IMR-90 (cell line): ENCODE measurements around the gene GFY. TPM values are rescaled to one million over a fixed set of nuclear protein-coding genes. Genes with fewer than 3 reads are reported as not detected.

ENCODE experiments used
- ATAC-seq: fragments of 200-7000 bp; cut with Tn5 transposase; 2 replicates; pipeline ENCODE4 v1.9.1; 2020; ENCODE audit warnings: low read depth, mild to moderate bottlenecking, moderate library complexity
- BruUV-seq: library from RNA; stranded (reverse); fragments of 400-500 nt; replicated peaks from 2 replicates; lab custom pipeline; 2021; lab: Mats Ljungman, UMichigan
- CTCF ChIA-PET: fragments of 300-600 bp; formaldehyde crosslinking; extraction: SDS; loops from one replicate; lab custom pipeline; 2021; ENCODE audit warnings: antibody characterized with exemption; lab: Yijun Ruan, JAX
- POLR2A ChIA-PET: fragments of 300-600 bp; sonication (Branson Sonifier 250); formaldehyde crosslinking; loops from one replicate; lab custom pipeline; 2022; ENCODE audit warnings: antibody characterized with exemption; ENCODE audit not compliant: unreplicated experiment; lab: Charles Lee
- DNase-seq: peaks from one replicate; pipeline ENCODE4 v3.0.0; 2013
- H2AFZ ChIP-seq: replicated peaks from 2 replicates; pipeline ENCODE3; 2013; ENCODE audit warnings: low read length, mild to moderate bottlenecking; ENCODE audit not compliant: poor library complexity
- H2AK5ac ChIP-seq: 2 replicates; pipeline ENCODE4 v1.6.1; 2013; ENCODE audit warnings: low read depth, low read length, inconsistent platforms
- H2AK9ac ChIP-seq: replicated peaks from 2 replicates; pipeline ENCODE3; 2013; ENCODE audit warnings: mild to moderate bottlenecking, low read depth, low read length, moderate library complexity; ENCODE audit not compliant: poor library complexity
- H2BK120ac ChIP-seq: 2 replicates; pipeline ENCODE4 v1.6.1; 2013; ENCODE audit warnings: low read depth, low read length, inconsistent platforms
- H2BK15ac ChIP-seq: 3 replicates; pipeline ENCODE4 v1.6.1; 2013; ENCODE audit warnings: low read depth, low read length, inconsistent platforms
- H2BK20ac ChIP-seq: 2 replicates; pipeline ENCODE4 v1.6.1; 2013; ENCODE audit warnings: low read depth, mild to moderate bottlenecking, inconsistent platforms, low read length, moderate library complexity
- H2BK5ac ChIP-seq: 2 replicates; pipeline ENCODE4 v1.6.1; 2013; ENCODE audit warnings: mild to moderate bottlenecking, low read depth, low read length, inconsistent platforms; ENCODE audit not compliant: poor library complexity, severe bottlenecking
- H3K14ac ChIP-seq: replicated peaks from 2 replicates; pipeline ENCODE4 v1.6.1; 2013; ENCODE audit warnings: low read depth, low read length, inconsistent platforms
- H3K18ac ChIP-seq: 2 replicates; pipeline ENCODE4 v1.6.1; 2013; ENCODE audit warnings: low read depth, low read length, control low read depth
- H3K23ac ChIP-seq: 2 replicates; pipeline ENCODE4 v1.6.1; 2013; ENCODE audit warnings: low read depth, low read length, inconsistent platforms
- H3K27ac ChIP-seq: 2 replicates; pipeline ENCODE4 v1.5.1; 2013; ENCODE audit warnings: mild to moderate bottlenecking, control low read depth, low read length; ENCODE audit not compliant: insufficient read depth
- H3K27me3 ChIP-seq: 2 replicates; pipeline ENCODE4 v1.6.1; 2013; ENCODE audit warnings: low read length; ENCODE audit not compliant: control insufficient read depth, insufficient read depth
- H3K36me3 ChIP-seq: 2 replicates; pipeline ENCODE4 v1.6.1; 2013; ENCODE audit warnings: low read length, mixed read lengths; ENCODE audit not compliant: control insufficient read depth, insufficient read depth
- H3K4ac ChIP-seq: 2 replicates; pipeline ENCODE4 v1.6.1; 2013; ENCODE audit warnings: low read depth, low read length, inconsistent platforms
- H3K4me1 ChIP-seq: 2 replicates; pipeline ENCODE4 v1.6.1; 2013; ENCODE audit warnings: low read length, mixed read lengths; ENCODE audit not compliant: control insufficient read depth, insufficient read depth
- H3K4me2 ChIP-seq: 2 replicates; pipeline ENCODE4 v1.6.1; 2013; ENCODE audit warnings: low read depth, mild to moderate bottlenecking, control low read depth, low read length, moderate library complexity
- H3K4me3 ChIP-seq: 2 replicates; pipeline ENCODE4 v1.5.1; 2013; ENCODE audit warnings: low read depth, mild to moderate bottlenecking, control low read depth, low read length, moderate library complexity; ENCODE audit not compliant: insufficient read depth
- H3K56ac ChIP-seq: 2 replicates; pipeline ENCODE4 v1.6.1; 2013; ENCODE audit warnings: low read length, inconsistent platforms; ENCODE audit not compliant: insufficient read depth; ENCODE audit errors: extremely low read depth
- H3K79me1 ChIP-seq, 2 experiments: 2 replicates each; pipeline ENCODE4 v1.6.1; 2013; ENCODE audit warnings: low read length in 2 of 2, inconsistent platforms in 1 of 2, low read depth in 1 of 2
- H3K9ac ChIP-seq: 2 replicates; pipeline ENCODE4 v1.6.1; 2013; ENCODE audit warnings: low read depth, low read length, control low read depth
- H3K9me1 ChIP-seq: 2 replicates; pipeline ENCODE4 v1.6.1; 2013; ENCODE audit warnings: low read length, inconsistent platforms; ENCODE audit not compliant: insufficient read depth
- H3K9me3 ChIP-seq: 2 replicates; pipeline ENCODE4 v1.6.1; 2013; ENCODE audit warnings: low read length; ENCODE audit not compliant: control insufficient read depth, insufficient read depth
- H4K20me1 ChIP-seq: 2 replicates; pipeline ENCODE4 v1.6.1; 2013; ENCODE audit warnings: low read length, inconsistent platforms; ENCODE audit not compliant: insufficient read depth
- H4K5ac ChIP-seq: 2 replicates; pipeline ENCODE4 v1.6.1; 2013; ENCODE audit warnings: mild to moderate bottlenecking, low read depth, low read length, control low read depth
- H4K8ac ChIP-seq, 2 experiments: 2 replicates each; pipeline ENCODE4 v1.6.1; 2013; ENCODE audit warnings: low read depth in 2 of 2, low read length in 2 of 2, control low read depth in 1 of 2, inconsistent platforms in 1 of 2
- H4K91ac ChIP-seq: 2 replicates; pipeline ENCODE4 v1.6.1; 2013; ENCODE audit warnings: low read depth, low read length, inconsistent platforms; ENCODE audit not compliant: insufficient read depth
- CEBPB ChIP-seq: IDR thresholded peaks from 2 replicates; pipeline ENCODE4 v1.6.1; 2012; ENCODE audit warnings: low read depth, low read length, improper control_type of control experiment
- CHD1 ChIP-seq: IDR thresholded peaks from 2 replicates; pipeline ENCODE4 v1.6.1; 2012; ENCODE audit warnings: low read depth, low read length, improper control_type of control experiment
- CTCF ChIP-seq: conservative IDR thresholded peaks from 2 replicates; pipeline ENCODE4 v1.5.1; 2012; ENCODE audit warnings: mild to moderate bottlenecking, low read depth, low read length, improper control_type of control experiment
- ELK1 ChIP-seq: fragments of 150-350 bp; IDR thresholded peaks from 2 replicates; pipeline ENCODE4 v1.6.1; 2016; ENCODE audit warnings: low read depth, mild to moderate bottlenecking, low read length, moderate library complexity, borderline replicate concordance
- FOS ChIP-seq: fragments of 150-350 bp; IDR thresholded peaks from 2 replicates; pipeline ENCODE4 v1.6.1; 2016; ENCODE audit warnings: low read depth, low read length
- MAFK ChIP-seq: IDR thresholded peaks from 2 replicates; pipeline ENCODE4 v1.6.1; 2012; ENCODE audit warnings: low read depth, low read length, improper control_type of control experiment
- MXI1 ChIP-seq: IDR thresholded peaks from 2 replicates; pipeline ENCODE4 v1.6.1; 2012; ENCODE audit warnings: low read depth, mild to moderate bottlenecking, low read length, moderate library complexity, borderline replicate concordance
- NFE2L2 ChIP-seq: fragments of 150-350 bp; IDR thresholded peaks from 2 replicates; pipeline ENCODE4 v1.6.1; 2016; ENCODE audit warnings: low read depth, mild to moderate bottlenecking, low read length
- RCOR1 ChIP-seq: IDR thresholded peaks from 2 replicates; pipeline ENCODE4 v1.6.1; 2012; ENCODE audit warnings: mild to moderate bottlenecking, low read length, improper control_type of control experiment; ENCODE audit not compliant: insufficient replicate concordance
- RFX5 ChIP-seq: IDR thresholded peaks from 2 replicates; pipeline ENCODE4 v1.8.0; 2012; ENCODE audit warnings: low read depth, mild to moderate bottlenecking, low read length, moderate library complexity
- SMC3 ChIP-seq: fragments of 150-350 bp; IDR thresholded peaks from 2 replicates; pipeline ENCODE4 v1.6.1; 2016; ENCODE audit warnings: low read depth, mild to moderate bottlenecking, antibody characterized with exemption, low read length, moderate library complexity
- USF2 ChIP-seq: fragments of 150-350 bp; IDR thresholded peaks from 2 replicates; pipeline ENCODE4 v1.6.1; 2017; ENCODE audit warnings: mild to moderate bottlenecking, antibody characterized with exemption, low read length, low read depth
- WGBS, 2 experiments: methylation state at CpG; one replicate each; pipeline versions ENCODE4 v1.1.5 to v1.1.7; 2013; ENCODE audit warnings: missing lambda C conversion rate in 2 of 2; ENCODE audit not compliant: insufficient read length in 1 of 2; ENCODE audit errors: extremely low coverage in 2 of 2; 5-methylcytosine and 5-hydroxymethylcytosine counted together
- dilution Hi-C: fragments of 300-500 bp; cut with HindIII; formaldehyde crosslinking; loops from one replicate; pipeline ENCODE4 v1.14.3; 2018; ENCODE audit warnings: low sequenced_read_pairs; ENCODE audit not compliant: unreplicated experiment
- in situ Hi-C: fragments of 300-500 bp; cut with MboI; formaldehyde crosslinking; loops from 3 replicates; pipeline ENCODE4 v1.14.3; 2019; ENCODE audit warnings: low sequenced_read_pairs, inconsistent platforms, mixed read lengths
- intact Hi-C: fragments of 100-400 bp; cut with micrococcal nuclease; formaldehyde crosslinking; loops from 2 replicates; pipeline ENCODE4 v1.10.0; 2022
- polyA plus RNA-seq, 3 experiments: library from polyadenylated mRNA; depleted of rRNA; stranded (reverse); fragments of >200 nt; gene quantifications; 2 replicates each; pipeline ENCODE4 v1.2.3, GENCODE V29; 2012; ENCODE audit warnings: low replicate concordance in 1 of 3
- total RNA-seq: library from RNA; depleted of rRNA; stranded (reverse); fragments of >200 nt; gene quantifications from 2 replicates; pipeline ENCODE4 v1.2.3, GENCODE V29; 2012

The GFY gene
- total and polyA plus RNA-seq, 2 of the 4 experiments (the other 2 are of a cell fraction): not detected

GRCh38 chr19:49407079-49407478 is 18.1 kb upstream of the GFY start:
- Histone ChIP-seq H4K8ac (no peak overlapping the region), H3K4me1 (peaks cover 6% of the 10 kb centered on the region; the same call in 1 of the 2 replicates), H2BK120ac (no peak overlapping the region), H3K4ac (no peak overlapping the region), H3K9me3 (no peaks in the 10 kb centered on the region), H3K27me3 (peaks cover 34% of the 10 kb centered on the region), H2AFZ (peak overlapping the region; percentile 23), H3K27ac (no peak overlapping the region), H2BK20ac (no peak overlapping the region), H2AK5ac (no peak overlapping the region), H3K4me2 (no peak overlapping the region), H3K36me3 (no peaks in the 10 kb centered on the region), H3K14ac (no peak overlapping the region), H2BK5ac (no peak overlapping the region), H4K5ac (no peak overlapping the region), H3K4me3 (no peak overlapping the region), H3K9me1 (no peaks in the 10 kb centered on the region), H3K79me1 (no peaks in the 10 kb centered on the region), H3K18ac (no peak overlapping the region), H2AK9ac (peak overlapping the region; percentile 9), H2BK15ac (no peak overlapping the region), H4K91ac (no peak overlapping the region), H3K56ac (no peak overlapping the region), H3K23ac (no peak overlapping the region), H4K20me1 (no peaks in the 10 kb centered on the region), H3K9ac (no peak overlapping the region)
- no CpG with 5 or more reads among the region's 7 CpGs for WGBS, 2 experiments
- ATAC-seq (no peak), DNase-seq (no peak)
- intact Hi-C loops: no loop called here
- dilution Hi-C loops: no loop called here
- BruUV-seq: no TSS peak
- in situ Hi-C loops: no loop called here
- CTCF ChIA-PET: no interaction called here
- POLR2A ChIA-PET: no interaction called here
- TF ChIP-seq RCOR1: no peak
- TF ChIP-seq RFX5: no peak
- TF ChIP-seq CHD1: no peak
- TF ChIP-seq USF2: no peak
- no peak for TF ChIP-seq FOS
- no peak for TF ChIP-seq MAFK
- no peak for TF ChIP-seq ELK1
- TF ChIP-seq NFE2L2: no peak
- TF ChIP-seq MXI1: no peak
- TF ChIP-seq CTCF: no peak
- TF ChIP-seq SMC3: no peak
- no peak for TF ChIP-seq CEBPB
